GM18519 (cell line): ENCODE measurements around the gene FGD5.

ENCODE experiments used
- ATAC-seq: cut with Tn5 transposase; IDR thresholded peaks from one replicate; pipeline ENCODE4 v1.9.1; 2021; ENCODE audit warnings: mild to moderate bottlenecking, moderate library complexity; ENCODE audit not compliant: unreplicated experiment, low FRiP score

Gene FGD5

DNA sequence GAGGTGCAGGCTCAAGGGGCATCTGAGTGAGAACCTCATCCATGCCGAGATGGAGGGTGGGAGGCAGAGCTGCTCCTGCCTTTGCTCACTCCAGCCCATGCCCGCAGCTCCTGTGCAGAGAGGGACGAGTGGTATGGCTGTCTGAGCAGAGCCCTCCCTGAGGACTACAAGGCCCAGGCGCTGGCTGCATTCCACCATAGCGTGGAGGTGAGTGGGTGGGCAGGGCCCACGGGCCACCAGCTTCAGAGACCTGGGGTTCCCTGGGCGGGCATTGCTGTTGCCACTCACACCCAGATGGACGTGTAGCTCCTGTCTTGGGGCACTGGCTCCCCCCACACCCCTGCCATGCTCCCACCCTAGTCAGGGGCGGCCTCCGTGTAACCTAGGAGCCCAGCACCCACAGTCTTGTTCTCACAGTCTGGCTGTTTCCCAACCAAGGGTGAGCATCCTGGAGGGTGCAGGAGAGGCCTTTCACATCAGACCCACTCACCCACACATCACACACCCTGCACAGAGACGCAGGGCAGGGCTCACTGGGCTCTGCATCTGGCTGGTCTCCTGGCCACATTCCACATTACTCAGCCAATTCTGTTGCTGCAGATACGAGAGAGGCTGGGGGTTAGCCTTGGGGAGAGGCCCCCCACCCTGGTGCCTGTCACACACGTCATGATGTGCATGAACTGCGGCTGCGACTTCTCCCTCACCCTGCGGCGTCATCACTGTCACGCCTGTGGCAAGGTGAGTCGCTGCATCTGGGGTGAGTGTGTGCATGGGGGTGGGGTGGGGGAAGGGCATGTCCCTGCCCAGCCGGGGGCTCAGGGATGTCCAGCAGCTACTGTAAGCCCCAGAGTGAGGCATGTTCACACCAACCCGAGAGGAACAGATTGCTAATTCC lies 103.3 kb downstream of the FGD5 start:
- ATAC-seq, result no peak

DNA sequence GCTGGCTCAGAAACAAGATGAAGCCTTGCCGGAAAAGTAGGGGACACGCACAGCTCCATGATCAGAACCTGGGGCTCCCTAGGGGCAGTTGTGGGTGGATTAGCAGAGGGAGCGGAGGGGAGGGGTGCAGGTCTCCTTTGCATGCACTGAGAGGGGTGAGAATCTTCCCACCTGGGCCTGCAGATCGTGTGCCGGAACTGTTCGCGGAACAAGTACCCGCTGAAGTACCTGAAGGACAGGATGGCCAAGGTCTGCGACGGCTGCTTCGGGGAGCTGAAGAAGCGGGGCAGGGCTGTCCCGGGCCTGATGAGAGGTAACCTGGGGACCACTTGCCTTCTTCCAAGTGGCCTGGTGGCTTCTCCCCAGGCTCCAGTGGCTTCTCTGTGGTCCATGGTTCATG lies 104.1 kb downstream of the FGD5 start:
- no peak for ATAC-seq

DNA sequence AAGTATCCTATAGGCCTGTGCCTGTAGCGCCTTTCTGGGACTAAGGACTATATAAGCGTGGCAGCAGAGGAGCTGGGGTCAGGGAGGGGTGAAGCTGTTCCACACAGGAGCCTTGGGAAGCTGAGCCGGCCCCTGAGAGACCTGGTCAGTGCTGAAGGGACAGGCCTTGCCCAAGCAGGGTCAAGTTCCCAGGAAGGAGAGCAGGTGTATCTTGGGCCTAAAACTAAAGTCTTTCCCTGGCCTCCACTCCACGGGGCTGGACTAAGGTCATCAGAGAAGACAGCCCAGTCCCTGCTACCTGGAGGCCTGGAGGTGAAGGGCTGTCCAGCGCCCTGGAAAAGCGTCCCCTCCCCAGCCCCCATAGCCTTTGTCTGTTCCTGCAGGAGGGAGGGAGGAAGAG lies 104.7 kb downstream of the FGD5 start:
- ATAC-seq, result no peak

DNA sequence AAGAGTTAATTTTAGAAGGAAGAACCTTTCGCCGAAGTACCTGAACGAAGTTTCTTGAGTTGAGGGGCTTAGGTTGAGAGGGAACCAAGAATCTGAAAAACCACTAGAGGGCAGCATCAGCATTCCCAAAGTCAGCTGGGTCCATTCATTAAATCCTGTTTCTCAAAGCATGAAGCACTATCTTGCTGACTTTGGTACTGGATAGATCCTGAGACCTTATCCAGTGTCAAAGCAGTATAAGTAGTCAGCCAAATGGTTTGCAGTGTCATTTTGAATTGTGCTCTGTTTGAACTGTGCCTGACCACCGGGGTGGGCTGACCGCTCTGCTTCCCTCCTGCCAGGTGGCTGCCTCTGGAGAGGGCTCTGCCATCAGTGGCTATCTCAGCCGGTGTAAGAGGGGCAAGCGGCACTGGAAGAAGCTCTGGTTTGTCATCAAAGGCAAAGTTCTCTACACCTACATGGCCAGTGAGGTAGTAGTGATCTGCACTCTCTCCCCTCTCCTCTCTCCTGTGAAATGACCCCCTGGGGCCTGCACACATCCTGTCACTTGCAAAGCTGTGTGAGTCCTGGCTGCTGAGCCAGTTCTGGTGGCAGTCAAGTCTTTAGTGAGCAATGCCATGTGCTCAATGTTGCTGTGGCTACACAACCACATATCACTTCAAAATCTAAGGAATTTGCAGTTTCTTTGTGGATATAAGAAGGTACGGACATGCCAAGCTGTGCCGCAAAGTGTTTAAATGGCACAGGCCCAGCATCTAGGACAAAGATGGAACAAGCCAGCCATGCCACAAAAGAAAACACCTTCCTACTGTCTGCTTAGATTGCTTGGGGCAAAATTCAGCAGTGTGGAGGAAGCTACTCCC lies 107.2 kb downstream of the FGD5 start:
- ATAC-seq, result no peak

DNA sequence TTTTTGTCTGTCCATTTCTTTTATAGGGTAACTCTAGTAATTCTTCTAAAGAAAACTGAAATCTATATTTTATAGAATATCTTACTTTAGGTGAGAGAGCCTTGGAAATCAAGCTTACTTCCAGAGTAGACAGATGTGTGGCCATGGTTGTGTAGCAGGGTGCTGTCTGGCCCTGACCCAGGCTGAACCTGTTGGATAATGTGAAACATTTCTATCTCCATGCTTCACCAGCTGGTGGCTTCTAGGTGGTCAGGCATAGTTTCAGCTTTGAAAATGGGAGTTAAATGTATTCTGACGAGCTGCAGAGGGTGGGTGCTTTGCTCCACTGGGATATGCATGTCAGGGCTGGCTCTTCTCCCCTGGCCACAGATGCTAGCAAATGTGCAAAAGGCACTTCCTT lies 107.8 kb downstream of the FGD5 start:
- no peak for ATAC-seq

DNA sequence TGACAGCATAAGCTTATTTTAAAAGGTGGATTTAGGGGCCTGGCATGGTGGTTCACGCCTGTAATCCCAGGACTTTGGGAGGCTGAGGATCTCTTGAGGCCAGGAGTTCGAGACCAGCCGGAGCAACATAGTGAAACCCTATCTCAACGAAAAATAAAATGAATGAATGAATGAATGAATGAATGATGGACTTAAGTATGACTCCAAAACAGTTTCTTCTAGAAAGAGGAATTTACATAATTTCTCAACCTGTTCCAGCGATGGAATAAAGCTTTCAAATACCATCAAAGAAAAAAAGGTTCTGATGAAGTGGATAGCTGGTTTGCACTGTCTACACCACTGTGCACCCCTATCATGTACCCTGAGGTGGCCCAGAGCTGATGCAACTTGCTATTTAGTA lies 108.5 kb downstream of the FGD5 start:
- ATAC-seq, result no peak

DNA sequence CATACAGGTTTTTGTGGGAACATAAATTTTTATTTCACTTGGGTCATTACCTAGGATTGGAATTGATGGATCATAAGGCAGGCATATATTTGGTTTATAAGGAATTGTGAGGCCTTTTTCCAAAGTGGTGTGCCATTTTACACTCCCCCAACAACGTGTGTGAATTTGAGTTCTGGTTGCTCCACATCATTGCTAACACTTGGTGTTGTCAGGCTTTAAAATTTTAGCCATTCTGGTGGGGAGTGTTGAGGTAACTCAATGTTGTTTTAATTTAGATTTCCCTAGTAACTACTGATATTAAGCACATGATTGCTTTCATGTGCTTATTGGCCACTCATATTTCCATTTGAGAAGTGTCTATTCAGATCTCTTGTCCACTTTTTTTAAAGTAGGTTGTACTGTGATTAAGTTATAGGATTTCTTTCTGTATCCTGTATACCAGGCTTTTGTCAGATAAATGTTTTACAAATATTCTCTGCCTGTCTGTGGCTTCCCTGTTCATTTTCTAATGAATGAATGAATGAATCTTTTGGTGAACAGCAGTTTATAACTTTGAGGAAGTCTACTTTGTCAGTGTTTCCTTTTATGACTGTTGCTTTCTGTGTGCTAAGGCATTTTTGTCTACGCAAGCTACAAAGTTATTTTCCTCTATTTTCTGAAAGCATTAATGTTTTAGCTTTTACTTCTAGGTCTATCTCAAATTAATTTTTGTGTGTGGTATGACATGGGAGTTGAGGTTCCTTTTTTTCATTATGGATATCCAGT lies 110.7 kb downstream of the FGD5 start:
- no peak for ATAC-seq

DNA sequence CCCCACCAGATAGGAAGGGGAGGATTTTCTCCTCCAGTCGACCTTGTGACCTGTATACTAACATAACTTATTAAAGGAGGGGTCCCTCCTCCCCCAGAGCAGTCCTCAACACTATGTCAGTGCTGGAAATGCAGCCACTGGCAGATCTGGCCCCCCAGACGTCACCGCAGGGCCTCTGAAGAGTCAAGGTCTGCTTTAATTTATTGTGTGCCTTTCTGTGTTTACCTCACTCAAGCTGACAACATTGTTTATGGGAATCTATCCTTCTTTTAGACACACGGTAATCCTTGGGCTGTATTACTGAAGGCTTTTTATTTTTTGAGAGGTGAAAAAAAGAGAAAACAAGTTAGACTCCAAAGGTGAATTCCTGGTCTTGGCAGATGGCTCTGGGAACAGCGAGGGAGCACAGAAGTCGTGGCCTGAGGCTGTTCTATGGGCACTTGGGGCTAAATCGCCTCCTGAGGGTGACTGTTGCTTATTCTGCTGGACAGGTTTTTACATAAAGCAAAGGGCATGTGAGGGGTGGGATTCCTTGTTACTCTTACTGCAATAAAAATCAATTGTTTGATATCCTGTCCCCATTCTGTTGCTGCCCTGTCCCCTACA lies 115.2 kb downstream of the FGD5 start:
- ATAC-seq, result no peak

DNA sequence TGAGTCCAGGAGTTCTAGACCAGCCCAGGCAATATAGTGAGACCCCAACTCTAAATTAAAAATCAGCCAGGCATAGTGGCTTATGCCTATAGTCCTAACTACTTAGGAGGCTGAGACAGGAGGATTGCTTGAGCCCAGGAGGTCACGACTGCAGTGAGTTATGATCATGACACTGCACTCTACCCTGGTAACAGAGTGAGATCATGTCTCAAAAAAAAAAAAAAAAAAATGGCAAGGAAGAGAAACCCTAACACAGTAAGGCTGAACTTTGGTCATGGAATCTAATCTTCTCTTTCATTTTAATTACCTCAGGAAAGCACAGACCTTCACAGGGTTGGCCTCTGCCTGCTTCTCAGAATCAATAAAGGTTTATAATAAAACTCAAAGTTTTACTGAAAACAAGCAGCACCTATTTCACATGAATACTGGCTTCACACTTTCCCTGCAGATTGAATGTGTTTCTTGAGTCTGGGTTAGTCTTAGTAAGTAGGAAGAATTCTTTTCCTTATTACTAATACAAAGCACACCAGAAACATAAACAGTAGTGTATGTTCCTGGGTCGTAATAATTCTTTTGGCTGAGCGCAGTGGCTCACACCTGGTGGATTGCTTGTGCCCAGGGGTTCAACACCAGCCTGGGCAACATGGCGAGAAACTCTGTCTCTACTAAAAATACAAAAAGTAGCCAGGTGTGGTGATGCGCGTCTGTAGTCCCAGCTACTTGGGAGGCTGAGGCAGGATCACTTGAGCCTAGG lies 117.0 kb downstream of the FGD5 start:
- no peak for ATAC-seq

DNA sequence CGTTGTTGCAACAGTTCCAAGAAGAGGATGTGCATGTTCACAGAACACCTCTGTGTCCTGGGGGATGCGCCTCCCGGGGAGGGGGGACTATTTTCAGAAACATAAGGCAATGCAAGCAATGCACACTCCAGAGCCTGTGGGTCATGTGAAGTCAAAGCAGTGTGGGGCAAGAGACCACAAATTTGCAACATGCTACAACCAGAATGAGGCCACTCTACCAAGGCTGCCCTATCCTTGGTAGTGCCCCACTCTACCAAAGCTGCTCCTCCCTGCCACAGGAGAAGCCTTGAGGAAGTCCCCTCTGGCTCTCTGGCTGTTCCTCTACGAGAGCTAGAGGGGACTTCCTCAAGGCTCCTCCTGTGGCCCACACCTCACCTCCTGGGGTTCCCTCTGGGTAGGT lies 120.2 kb downstream of the FGD5 start:
- no peak for ATAC-seq

DNA sequence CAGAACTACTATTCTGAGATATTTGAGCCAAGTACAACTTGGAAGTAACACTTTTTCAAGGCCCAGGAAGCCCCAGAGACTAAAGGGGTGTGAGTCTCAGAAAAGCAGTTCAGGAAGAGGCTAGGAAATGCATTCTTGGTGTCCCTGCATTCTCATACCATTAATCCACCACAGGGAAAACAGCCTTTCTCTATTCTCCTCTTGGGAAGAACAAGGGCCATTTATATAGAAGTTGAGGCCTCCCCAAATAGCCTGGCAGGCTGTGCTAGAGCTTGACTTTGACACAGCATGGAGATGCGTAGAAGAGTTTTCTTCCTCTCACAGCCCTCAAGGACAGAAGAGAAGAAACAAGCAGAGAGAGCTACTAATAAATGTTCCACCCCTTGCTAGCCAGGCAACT lies 123.1 kb downstream of the FGD5 start:
- ATAC-seq, result no peak

DNA sequence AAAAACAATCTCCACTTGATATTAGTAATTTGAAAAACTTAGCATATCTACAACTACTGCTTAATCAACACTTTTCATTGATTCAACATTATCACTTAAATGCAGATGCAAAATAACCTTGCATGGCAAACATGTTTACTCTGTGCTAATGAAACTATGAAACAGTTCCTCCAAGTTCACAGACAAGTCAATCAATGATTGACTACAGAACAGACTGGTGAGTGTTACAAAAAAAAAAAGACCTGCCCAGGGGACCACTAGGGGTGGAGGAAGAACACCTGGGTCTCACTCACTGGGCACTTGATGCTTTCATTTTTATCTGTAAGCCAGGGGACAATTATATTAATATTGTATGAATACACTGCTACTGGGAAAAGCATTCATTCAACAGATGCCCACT lies 124.3 kb downstream of the FGD5 start:
- no peak for ATAC-seq

DNA sequence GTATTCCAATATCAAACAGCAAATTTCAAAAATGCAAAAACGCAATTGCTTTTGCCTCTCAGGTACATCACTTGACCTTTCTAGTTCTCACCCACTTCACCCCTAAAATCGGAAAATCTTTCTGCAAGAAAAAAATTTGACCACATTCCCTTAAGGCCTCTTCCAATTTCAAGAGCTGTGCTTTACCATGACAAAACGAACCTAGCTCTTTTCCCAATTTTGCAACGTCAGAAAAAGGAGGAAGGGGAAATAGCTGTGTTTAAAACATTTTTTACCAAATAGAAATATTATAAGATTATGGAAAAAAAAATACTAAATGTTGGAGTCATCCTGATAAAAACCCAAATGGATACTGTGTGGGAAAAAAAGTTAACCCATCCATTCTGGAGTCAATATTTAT lies 127.5 kb downstream of the FGD5 start:
- ATAC-seq, result no peak

DNA sequence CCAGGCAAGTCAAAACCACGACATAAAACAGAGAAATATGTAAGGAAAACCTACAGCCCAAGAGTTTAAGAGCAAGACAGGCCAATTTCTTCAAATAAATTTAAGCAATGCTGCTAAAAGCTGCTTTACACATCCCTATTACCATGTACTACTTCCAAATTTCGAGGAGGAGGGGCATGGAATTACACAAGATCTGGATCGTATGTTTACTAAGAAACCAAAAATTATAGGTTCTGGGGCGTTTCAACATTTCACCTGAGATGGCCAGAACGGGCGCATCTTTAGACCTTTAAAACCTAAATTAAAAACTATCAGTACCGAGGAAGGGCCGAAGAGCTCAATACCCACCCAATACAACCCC lies 128.0 kb downstream of the FGD5 start:
- ATAC-seq, result no peak

DNA sequence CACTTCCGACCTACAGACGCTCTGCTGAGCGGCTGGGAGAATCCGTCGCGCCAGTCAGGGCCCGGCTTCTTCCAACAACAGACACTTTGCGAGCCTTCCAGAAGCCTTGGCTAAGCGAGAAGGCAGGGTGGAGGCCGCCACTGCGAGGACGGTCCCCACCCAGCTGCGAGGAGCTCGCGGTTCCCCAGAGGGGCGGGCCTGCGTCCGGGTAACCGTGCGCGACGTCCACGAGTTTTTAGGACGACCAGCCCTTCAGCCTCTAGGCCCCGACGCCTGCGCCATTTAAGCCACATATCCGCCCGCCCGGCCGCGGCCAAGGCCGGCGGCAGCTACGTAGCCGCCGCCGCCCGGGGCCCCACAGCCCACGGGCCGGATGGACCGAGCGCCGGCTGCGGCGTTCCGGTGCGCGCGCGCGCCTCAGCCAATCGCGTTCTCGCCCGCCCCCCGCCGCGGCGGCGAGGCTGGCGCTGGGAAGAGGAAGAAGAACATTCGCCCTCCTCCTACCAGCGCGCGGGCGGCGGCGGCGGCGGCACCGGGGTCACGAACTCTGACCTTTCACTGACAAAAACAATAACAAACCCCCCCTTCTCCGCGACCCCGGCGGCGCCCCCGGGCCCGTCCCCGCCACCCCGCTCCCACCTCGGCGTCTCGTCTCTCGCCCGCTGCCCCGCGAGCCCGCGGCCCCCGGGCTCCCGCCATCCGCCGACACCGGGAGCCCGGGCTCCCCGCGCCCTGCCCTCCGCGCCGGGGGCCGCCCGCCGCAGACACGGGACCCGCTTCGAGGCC lies 128.5 kb downstream of the FGD5 start, which contains the start of gene NR2C2:
Gene NR2C2, plus strand, starts transcription at position 484 of the 786 bp plus-strand sequence. CDS start 56,332 bp downstream, outside the sequence.
- ATAC-seq, result peak; percentile 36

DNA sequence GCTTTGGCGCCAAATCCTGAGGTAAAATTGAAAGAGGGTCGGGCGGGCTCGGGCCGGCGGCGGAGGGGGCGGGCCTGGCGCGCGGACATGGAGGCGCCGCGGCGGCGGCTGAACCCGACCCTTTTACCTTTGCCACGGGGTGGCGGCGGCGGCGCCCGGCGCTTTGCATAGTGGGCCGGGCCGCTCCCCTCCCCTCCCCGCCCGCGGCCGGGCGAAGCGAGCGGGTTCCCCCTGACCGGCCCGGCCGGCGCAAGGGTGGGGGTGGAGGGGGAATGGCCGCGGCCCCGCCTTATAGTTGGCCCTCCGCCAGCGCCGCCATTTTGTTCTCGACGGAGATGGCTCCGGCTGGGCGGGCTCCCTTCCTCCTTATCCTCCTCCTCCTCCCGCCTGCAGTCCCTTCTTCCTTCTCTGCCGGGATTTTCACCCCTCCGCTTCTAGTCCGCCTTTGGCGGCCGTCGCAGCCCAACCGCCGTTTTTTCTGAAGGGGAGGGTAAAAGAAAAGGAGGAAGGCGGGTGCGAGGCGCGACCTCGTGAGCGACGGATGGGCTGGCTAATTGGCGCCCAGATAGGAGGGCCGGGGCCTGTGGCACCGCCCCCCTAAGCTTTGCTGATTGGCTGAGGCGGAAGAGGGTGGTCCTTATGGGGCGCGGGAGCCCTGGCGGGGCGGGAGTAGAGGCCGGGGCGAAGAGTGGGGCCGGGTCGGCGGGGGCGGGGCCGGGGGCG lies 129.3 kb downstream of the FGD5 start:
- ATAC-seq, result peak; percentile 81

DNA sequence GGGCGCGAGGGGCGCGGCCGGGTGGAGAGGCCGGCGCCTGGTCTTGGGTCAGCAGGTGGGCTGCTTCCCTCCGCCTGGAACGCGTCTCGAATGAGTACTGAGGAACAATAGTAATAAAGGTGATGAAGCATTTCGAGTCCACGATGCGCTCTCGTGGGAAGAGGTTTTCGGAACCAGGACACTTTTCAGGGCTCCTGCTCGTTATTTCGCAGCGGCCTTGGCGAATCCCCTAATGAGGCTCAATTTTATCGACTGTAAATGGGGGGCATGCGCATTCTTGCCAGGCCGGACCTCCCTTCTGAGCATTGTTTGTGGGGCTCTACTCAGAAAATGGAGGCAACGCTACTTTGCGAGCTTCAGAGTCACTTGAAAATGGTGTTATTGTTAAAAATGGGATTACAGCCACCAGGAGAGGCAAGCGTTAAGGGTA lies 129.9 kb downstream of the FGD5 start:
- ATAC-seq, result no peak

DNA sequence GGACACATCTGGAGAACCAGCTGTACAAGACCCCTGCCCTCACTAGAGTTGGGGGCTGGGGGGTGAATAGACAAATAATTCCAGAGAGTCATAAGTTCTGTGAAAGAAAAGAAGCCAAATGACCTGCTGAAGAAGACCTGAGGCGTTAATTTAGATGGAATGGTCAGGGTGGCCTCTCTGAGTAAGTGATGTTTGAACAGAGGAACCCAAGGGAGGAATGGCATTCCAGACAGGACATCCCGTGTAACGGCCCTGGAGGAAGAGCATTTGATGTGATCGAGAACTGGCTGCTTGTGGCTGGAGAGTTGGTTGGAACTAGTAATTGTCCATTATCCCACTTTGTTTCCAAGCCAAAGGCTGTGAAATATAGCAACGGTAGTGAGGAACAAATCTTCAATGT lies 130.4 kb downstream of the FGD5 start:
- ATAC-seq, result no peak
